ENCODE data around the gene HSF4. TPM values are rescaled to one million over a fixed set of nuclear protein-coding genes. Genes with fewer than 3 reads are reported as not detected.
A peak's percentile ranks its signal among the peaks of the same experiment; 100 is the strongest.
"Not testable (repeated sequence)": the region's sequence is repeated elsewhere in the genome, so short reads cannot be mapped to it uniquely, and the experiment has no call there.

Gene HSF4
- 10 to 100 TPM in 1 of 2 experiments, 1 to 10 TPM in 1; 9.3 to 10.1 TPM for total RNA-seq

- Mint-ChIP-seq H3K4me1 (peaks cover 21% of the 10 kb centered on the region), H3K9me3 (no peaks in the 10 kb centered on the region), H3K27me3 (peaks cover 77% of the 10 kb centered on the region), H3K4me3 (peak within 1 kb of the TSS; percentile 32), H3K27ac (no peak within 1 kb of the TSS), H3K36me3 (peaks cover 11% of the 10 kb centered on the region)
- no peak for DNase-seq
Measured at GRCh38 chr16:67164599-67165061, at the start of gene HSF4. Gene HSF4, plus strand, starts transcription at chr16:67164745. Its CDS starts 67 bp downstream, at chr16:67164812.

- Mint-ChIP-seq H3K27ac (no peak overlapping the region), H3K9me3 (no peaks in the 10 kb centered on the region), H3K4me3 (no peak overlapping the region), H3K27me3 (no peaks in the 10 kb centered on the region), H3K4me1 (peaks cover 20% of the 10 kb centered on the region), H3K36me3 (peaks cover 1% of the 10 kb centered on the region)
- no peak for DNase-seq
Measured at GRCh38 chr16:67114793-67115192, 49.8 kb upstream of the HSF4 start.

- Mint-ChIP-seq H3K36me3 (peaks cover 4% of the 10 kb centered on the region), H3K4me3 (no peak overlapping the region), H3K27ac (no peak overlapping the region), H3K27me3 (no peaks in the 10 kb centered on the region), H3K9me3 (no peaks in the 10 kb centered on the region), H3K4me1 (peaks cover 20% of the 10 kb centered on the region)
- no peak for DNase-seq
Measured at GRCh38 chr16:67115639-67116038, 48.9 kb upstream of the HSF4 start.

- Mint-ChIP-seq H3K4me1 (peaks cover 12% of the 10 kb centered on the region), H3K9me3 (no peaks in the 10 kb centered on the region), H3K4me3 (no peak overlapping the region), H3K27me3 (no peaks in the 10 kb centered on the region), H3K27ac (no peak overlapping the region), H3K36me3 (peaks cover 7% of the 10 kb centered on the region)
- no peak for DNase-seq
Measured at GRCh38 chr16:67116388-67117311, 47.9 kb upstream of the HSF4 start.

GRCh38 chr16:67117716-67118115 lies 46.8 kb upstream of the HSF4 start:
- no peak for DNase-seq
- Mint-ChIP-seq H3K27ac (no peak overlapping the region), H3K27me3 (no peaks in the 10 kb centered on the region), H3K4me1 (peaks cover 5% of the 10 kb centered on the region), H3K4me3 (no peak overlapping the region), H3K9me3 (no peaks in the 10 kb centered on the region), H3K36me3 (peaks cover 10% of the 10 kb centered on the region)

- H3K9me3 Mint-ChIP-seq, result no peaks in the 10 kb centered on the region
- no peak overlapping the region for H3K4me3 Mint-ChIP-seq
- peaks cover 19% of the 10 kb centered on the region for H3K36me3 Mint-ChIP-seq
- no peak overlapping the region for H3K27ac Mint-ChIP-seq
- no peak for DNase-seq
- H3K27me3 Mint-ChIP-seq, result no peaks in the 10 kb centered on the region
- H3K4me1 Mint-ChIP-seq, result no peaks in the 10 kb centered on the region
Measured at GRCh38 chr16:67120025-67120424, 44.5 kb upstream of the HSF4 start.

GRCh38 chr16:67122799-67123198 lies 41.7 kb upstream of the HSF4 start:
- H3K36me3 Mint-ChIP-seq, result peaks cover 26% of the 10 kb centered on the region
- H3K4me3 Mint-ChIP-seq, H3K4me1 Mint-ChIP-seq, H3K9me3 Mint-ChIP-seq, H3K27ac Mint-ChIP-seq, DNase-seq, H3K27me3 Mint-ChIP-seq: not testable (repeated sequence)

- Mint-ChIP-seq H3K27ac (no peak overlapping the region), H3K36me3 (peaks cover 23% of the 10 kb centered on the region)
Measured at GRCh38 chr16:67128417-67128816, 36.1 kb upstream of the HSF4 start.

GRCh38 chr16:67128887-67129286 lies 35.7 kb upstream of the HSF4 start:
- H3K4me3 Mint-ChIP-seq, result no peak overlapping the region

More at GRCh38 chr16:67128417-67128816, 36.1 kb upstream of the HSF4 start:
- DNase-seq, result no peak
- H3K4me3 Mint-ChIP-seq, result no peak overlapping the region
- H3K27me3 Mint-ChIP-seq, result no peaks in the 10 kb centered on the region
- no peaks in the 10 kb centered on the region for H3K4me1 Mint-ChIP-seq
- H3K9me3 Mint-ChIP-seq, result no peaks in the 10 kb centered on the region

GRCh38 chr16:67129422-67129821 lies 35.1 kb upstream of the HSF4 start:
- H3K27ac Mint-ChIP-seq, result no peak overlapping the region
- peaks cover 23% of the 10 kb centered on the region for H3K36me3 Mint-ChIP-seq

More at GRCh38 chr16:67128887-67129286, 35.7 kb upstream of the HSF4 start:
- no peak for DNase-seq
- H3K27me3 Mint-ChIP-seq, result no peaks in the 10 kb centered on the region
- H3K27ac Mint-ChIP-seq, result no peak overlapping the region
- H3K9me3 Mint-ChIP-seq, result no peaks in the 10 kb centered on the region
- no peaks in the 10 kb centered on the region for H3K4me1 Mint-ChIP-seq
- peaks cover 22% of the 10 kb centered on the region for H3K36me3 Mint-ChIP-seq

GRCh38 chr16:67137605-67138004 lies 26.9 kb upstream of the HSF4 start:
- no peaks in the 10 kb centered on the region for H3K4me1 Mint-ChIP-seq
- no peak overlapping the region for H3K4me3 Mint-ChIP-seq
- no peak for DNase-seq
- no peak overlapping the region for H3K27ac Mint-ChIP-seq
- no peaks in the 10 kb centered on the region for H3K27me3 Mint-ChIP-seq
- H3K9me3 Mint-ChIP-seq, result no peaks in the 10 kb centered on the region
- peaks cover 35% of the 10 kb centered on the region for H3K36me3 Mint-ChIP-seq

More at GRCh38 chr16:67129422-67129821, 35.1 kb upstream of the HSF4 start:
- H3K27me3 Mint-ChIP-seq, result no peaks in the 10 kb centered on the region
- no peak for DNase-seq
- H3K9me3 Mint-ChIP-seq, result no peaks in the 10 kb centered on the region
- H3K4me1 Mint-ChIP-seq, result no peaks in the 10 kb centered on the region
- no peak overlapping the region for H3K4me3 Mint-ChIP-seq

- Mint-ChIP-seq H3K27me3 (no peaks in the 10 kb centered on the region), H3K9me3 (no peaks in the 10 kb centered on the region), H3K4me1 (no peaks in the 10 kb centered on the region), H3K27ac (no peak overlapping the region), H3K36me3 (peaks cover 38% of the 10 kb centered on the region), H3K4me3 (no peak overlapping the region)
- DNase-seq, result no peak
Measured at GRCh38 chr16:67141391-67141790, 23.2 kb upstream of the HSF4 start.

- Mint-ChIP-seq H3K36me3 (peaks cover 42% of the 10 kb centered on the region), H3K27ac (no peak overlapping the region), H3K9me3 (no peaks in the 10 kb centered on the region), H3K27me3 (no peaks in the 10 kb centered on the region), H3K4me1 (no peaks in the 10 kb centered on the region), H3K4me3 (no peak overlapping the region)
- no peak for DNase-seq
Measured at GRCh38 chr16:67142342-67142741, 22.2 kb upstream of the HSF4 start.

GRCh38 chr16:67144943-67145342 lies 19.6 kb upstream of the HSF4 start:
- H3K36me3 Mint-ChIP-seq, result peaks cover 59% of the 10 kb centered on the region
- H3K27ac Mint-ChIP-seq, result no peak overlapping the region
- H3K27me3 Mint-ChIP-seq, result peaks cover 12% of the 10 kb centered on the region
- no peaks in the 10 kb centered on the region for H3K4me1 Mint-ChIP-seq
- no peaks in the 10 kb centered on the region for H3K9me3 Mint-ChIP-seq
- no peak for DNase-seq
- H3K4me3 Mint-ChIP-seq, result no peak overlapping the region

GRCh38 chr16:67145746-67146145 lies 18.8 kb upstream of the HSF4 start:
- Mint-ChIP-seq H3K4me1 (no peaks in the 10 kb centered on the region), H3K27me3 (peaks cover 12% of the 10 kb centered on the region), H3K27ac (no peak overlapping the region), H3K4me3 (no peak overlapping the region), H3K36me3 (peaks cover 52% of the 10 kb centered on the region), H3K9me3 (no peaks in the 10 kb centered on the region)
- no peak for DNase-seq

Data from activated naive CD8-positive, alpha-beta T cell treated with anti-CD3 and anti-CD28 coated beads for 36 hours (primary cell).